GM19397 (cell line): Measurements from ENCODE around the gene GSX1.
"Not testable (repeated sequence)": the region's sequence is repeated elsewhere in the genome, so short reads cannot be mapped to it uniquely, and the experiment has no call there.

Source experiments
- ATAC-seq: cut with Tn5 transposase; IDR thresholded peaks from one replicate; pipeline ENCODE4 v1.9.1; 2021; ENCODE audit warnings: mild to moderate bottlenecking, moderate library complexity; ENCODE audit not compliant: unreplicated experiment

Gene GSX1

GRCh38 chr13:27792393-27793218 lies at the start of gene GSX1:
Gene GSX1 (plus strand): TSS chr13:27792483. CDS start chr13:27792691, 208 bp downstream.
- ATAC-seq, result no peak

DNA sequence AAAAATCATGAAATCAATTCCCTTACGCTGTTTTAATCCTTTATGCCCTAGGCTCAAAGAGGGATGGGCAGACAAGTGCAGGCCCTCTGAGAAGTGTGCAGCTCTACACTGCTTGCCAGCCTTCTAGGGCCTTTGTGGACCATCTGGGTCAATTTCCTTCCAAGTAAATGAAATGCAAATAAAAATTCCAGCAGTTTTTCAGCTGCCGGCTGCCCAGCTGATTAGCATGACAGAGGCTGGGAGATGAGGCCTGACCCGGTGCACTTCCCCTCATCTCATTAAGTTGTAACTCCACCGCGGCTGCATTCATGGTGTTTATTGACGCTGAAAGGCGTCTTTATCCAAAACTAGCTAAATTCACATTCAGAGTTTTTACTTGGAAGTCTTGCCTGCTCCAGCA lies 47.5 kb upstream of the GSX1 start:
- no peak for ATAC-seq

GRCh38 chr13:27745301-27745700 lies 47.0 kb upstream of the GSX1 start:
- ATAC-seq, result no peak

DNA sequence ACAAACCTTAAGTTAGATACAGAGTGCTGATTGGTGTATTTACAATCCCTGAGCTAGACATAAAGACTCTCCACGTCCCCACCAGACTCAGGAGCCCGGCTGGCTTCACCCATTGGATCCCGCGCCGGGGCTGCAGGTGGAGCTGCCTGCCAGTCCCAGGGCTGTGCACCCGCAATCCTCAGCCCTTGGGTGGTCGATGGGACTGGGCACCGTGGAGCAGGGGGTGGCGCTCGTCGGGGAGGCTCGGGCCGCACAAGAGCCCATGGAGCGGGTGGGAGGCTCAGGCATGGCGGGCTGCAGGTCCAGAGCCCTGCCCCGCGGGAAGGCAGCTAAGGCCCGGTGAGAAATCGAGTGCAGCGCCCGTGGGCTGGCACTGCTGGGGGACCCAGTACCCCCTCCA lies 44.1 kb upstream of the GSX1 start:
- not testable (repeated sequence) for ATAC-seq

GRCh38 chr13:27751953-27752532 lies 40.2 kb upstream of the GSX1 start:
- ATAC-seq, result no peak

DNA sequence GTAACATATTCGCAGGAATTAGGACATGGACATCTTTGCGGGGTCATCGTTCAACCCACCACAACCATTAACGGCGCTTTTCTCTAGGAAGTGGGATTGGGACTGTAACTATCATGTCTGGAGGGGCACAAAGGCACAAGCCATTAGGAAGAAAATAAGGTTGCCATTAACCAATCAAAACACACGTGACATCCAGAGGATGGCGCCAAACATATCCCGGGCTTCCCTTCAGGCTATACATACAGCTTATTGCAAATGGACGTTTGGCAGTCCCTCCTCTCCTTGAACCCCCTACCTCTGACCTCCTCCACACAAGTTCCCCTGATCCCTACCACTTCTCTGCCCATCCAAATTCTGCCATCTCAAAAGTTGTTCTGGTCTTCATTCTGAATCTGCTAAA lies 26.6 kb upstream of the GSX1 start:
- ATAC-seq, result no peak

DNA sequence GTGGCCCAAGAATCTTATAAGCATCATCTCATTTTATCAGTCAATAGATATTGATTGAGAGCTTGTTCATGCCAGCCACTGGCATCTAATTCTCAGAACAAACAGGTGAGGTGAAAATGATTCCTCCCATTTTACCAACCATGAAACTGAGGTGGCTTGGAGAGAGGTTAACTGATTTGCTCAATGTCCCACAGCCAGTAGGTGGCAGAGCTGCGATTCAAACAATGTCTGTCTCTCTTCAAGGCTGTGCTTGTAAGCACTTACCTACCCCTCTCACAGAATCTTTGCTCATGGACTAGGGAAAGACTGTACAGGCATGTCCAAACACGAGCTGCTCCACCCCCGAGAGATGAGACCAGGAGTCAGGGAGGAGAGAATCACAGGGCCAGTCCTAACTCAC lies 21.5 kb upstream of the GSX1 start:
- ATAC-seq, result no peak

- ATAC-seq, result no peak
Measured at GRCh38 chr13:27772651-27773425, 19.4 kb upstream of the GSX1 start.

DNA sequence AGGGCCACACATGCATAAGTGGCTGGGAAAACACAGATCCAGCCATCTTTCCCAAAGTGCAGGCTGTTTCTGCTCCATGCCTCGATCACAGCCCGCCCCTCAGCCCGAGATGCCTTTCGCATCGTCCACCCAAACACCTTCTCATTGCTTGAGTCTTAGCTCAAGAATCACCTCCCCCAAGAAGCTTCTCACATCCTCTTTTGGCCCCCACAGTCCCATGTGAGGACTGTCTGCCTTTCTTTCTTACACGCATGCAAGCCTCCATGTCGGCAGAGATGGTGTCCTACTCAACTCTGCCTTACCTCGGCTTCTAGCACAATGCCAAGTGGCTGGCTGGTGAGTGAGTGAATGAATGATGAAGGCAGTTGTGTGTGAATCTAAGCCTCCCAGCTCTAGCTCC lies 18.1 kb upstream of the GSX1 start:
- ATAC-seq, result no peak

DNA sequence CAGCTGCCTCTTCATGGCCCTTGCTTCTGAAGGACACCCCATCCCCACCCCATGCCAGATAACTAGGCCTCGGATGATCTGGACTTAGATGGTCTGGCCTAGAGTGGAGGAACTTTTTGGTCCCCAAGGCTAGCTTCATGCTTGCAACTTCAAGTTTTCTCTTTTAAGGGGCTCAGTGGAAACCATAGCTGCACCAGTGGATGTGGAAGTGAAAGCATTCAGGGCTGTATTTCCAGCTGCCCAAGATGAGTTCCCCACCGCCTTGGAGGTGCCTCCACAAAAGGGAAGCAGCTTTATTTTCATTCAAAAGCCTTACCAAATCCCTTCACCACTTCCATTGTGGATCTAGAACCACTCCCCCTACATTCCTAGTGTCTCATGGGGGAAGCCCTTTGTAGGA lies 17.6 kb upstream of the GSX1 start:
- ATAC-seq, result no peak

DNA sequence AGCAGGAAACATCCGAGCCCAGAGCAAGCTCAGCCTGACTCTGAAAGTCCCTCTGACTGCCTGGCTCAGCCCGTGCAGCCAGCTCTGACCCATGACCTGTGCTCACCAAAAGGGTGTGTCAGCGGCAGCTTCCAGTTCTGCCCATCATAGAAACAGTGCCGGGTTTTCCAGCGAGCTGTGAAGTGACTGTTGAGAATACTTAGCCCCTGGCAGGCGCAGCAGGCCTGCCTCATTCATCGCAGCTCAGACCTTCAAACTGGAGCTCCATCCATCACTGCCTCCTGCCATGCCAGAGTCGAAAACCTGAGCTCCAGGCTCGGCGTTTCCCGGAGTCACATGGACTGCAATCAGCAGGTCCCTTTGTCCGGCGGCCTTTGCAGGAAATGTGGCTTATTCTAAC lies 16.3 kb upstream of the GSX1 start:
- ATAC-seq, result no peak

DNA sequence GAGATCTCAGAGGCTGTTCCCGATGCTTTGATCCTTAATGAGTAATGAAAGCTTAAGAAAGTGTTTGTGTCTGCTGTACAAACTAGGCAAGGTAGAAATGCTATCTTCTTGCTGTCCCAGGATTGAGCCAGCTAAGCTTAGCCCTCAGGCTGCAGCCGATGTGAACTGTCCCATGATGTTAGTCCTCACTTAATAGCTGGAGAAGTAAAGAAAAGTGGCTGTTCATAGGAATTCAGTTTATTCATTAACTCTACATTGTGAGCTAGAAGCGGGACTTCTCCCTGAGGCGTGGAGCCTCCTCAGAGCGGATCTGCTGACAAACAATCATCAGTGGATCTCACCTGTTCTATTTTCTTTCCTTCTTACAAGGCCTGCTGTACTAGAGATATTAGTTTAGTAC lies 10.1 kb upstream of the GSX1 start:
- ATAC-seq, result no peak

- ATAC-seq, result no peak
Measured at GRCh38 chr13:27783111-27783510, 9.2 kb upstream of the GSX1 start.

DNA sequence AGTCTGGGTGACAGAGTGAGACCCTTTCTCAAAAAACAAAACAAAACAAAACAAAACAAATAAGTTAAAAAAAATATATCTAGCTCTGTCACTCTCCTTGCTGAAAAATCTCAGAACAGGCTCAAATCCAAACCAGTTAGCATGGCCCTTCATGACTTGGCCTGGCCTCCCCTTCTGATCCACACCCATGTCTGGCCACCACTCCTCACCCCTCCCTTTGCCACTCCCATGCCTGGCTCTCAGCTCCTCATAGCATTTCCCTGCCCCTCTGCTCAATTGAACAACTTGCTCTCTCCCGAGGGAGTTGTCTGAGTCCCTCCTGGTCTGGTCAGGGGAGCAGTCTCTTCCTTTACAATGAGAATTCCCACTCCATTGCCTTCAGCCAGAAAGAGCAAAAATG lies 4.0 kb upstream of the GSX1 start:
- ATAC-seq, result no peak

GRCh38 chr13:27789153-27789494 lies 3.2 kb upstream of the GSX1 start:
- ATAC-seq, result no peak

DNA sequence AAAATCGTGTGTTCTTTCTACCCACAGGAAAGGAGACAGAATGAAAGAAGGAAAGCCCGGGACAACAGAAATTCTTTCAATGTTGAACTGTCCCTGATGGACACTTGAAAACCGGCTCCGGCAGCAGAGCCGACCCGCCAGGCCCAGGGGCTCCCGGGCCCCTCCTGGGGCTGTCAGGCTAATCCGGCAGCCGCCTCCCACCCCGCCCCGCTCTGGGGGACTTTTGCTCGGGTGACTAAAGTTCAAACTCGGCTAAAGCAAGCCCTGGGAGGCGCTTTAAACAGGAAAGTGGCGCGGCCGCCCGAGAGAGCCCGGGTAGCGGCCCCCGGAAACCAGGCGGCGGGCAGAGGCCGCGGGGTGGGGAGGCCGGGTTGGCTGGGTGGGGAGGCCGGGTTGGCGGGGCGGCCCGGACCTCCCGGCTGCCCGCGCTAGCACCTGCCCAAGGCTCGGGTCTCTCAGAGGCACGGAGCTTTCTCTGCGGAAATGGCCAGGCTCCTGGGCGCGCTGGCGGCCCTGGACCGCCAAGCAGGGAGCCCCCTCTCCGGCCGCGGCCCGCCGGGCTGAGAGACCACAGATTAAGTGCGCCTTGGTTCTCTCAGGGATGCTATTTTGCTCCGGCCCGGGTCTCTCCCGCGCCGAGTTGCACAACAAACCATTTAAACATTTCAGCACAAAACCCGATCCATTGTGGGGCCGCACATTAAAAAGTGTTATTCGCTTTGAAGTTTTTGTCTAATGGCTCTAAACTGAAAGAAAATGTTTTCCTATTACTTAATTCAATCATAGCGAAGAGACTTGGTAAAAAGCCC lies 2.6 kb upstream of the GSX1 start:
- no peak for ATAC-seq

DNA sequence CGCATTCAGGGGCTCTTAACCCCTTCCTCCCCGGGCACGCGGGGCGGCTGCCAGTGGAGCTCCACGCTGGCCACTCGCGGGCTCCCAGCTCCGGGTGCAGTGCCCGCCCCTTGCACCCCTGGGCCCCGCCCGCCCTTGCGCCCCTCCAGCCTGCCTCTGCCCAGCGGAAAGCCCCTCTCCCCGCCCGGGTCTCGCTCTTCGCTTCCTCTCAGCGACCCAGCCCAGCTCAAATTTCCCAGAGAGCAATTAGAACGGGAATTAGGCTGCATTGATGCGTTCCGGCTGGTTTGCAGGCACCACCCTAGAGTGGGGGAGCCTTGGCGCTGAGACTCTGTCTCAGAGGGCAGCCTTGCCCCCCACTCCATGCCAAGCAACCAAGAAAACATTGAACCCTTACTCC lies 1.8 kb upstream of the GSX1 start:
- ATAC-seq, result no peak

GRCh38 chr13:27791146-27791900 lies 960 bp upstream of the GSX1 start:
- ATAC-seq, result no peak

DNA sequence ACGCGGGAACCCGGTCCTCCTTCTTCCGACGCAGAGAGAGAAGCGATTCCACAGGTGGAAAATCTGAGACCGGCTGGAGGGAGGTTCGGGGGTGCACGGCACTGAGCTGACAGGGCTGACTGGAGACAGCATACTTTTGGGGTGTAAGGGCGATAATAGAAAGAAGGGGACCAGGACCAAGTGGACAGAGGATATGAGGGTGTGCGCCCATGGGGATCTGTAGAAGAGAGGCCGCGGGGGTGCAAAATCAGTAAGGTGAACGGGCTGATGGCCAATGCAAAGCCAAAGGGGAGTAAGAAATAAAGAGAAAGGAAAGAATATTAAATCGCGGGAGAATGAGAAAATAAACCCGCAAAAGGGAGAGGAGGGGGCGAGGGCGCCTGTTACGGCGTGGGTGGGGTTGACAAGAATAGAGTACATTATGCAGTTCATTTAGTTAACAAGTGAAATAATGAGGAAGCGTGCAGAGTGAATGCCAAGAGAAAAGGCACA lies 336 bp upstream of the GSX1 start:
- ATAC-seq, result no peak
